Activated T-cell treated with anti-CD3 and anti-CD28 coated beads, Interleukin-2, amount 50 U/mL, for 24 hours (primary cell): ENCODE results near the gene ZNF236.
"Not testable (repeated sequence)": the region's sequence is repeated elsewhere in the genome, so short reads cannot be mapped to it uniquely, and the experiment has no call there.

Experiments used
- DNase-seq: peaks from one replicate; pipeline ENCODE4 v3.0.0-alpha.2; 2020
- H3K27ac Mint-ChIP-seq: 2 replicates; pipeline ENCODE4 v1.8.0; 2020; ENCODE audit warnings: mild to moderate bottlenecking, mixed read lengths
- H3K27me3 Mint-ChIP-seq: 2 replicates; pipeline ENCODE4 v1.8.0; 2020; ENCODE audit warnings: mixed read lengths
- H3K36me3 Mint-ChIP-seq: 2 replicates; pipeline ENCODE4 v1.8.0; 2020; ENCODE audit warnings: low read depth, mixed read lengths
- H3K4me1 Mint-ChIP-seq: 2 replicates; pipeline ENCODE4 v1.8.0; 2020; ENCODE audit warnings: low read depth, mixed read lengths
- H3K4me3 Mint-ChIP-seq: 2 replicates; pipeline ENCODE4 v1.8.0; 2020; ENCODE audit warnings: mild to moderate bottlenecking, moderate library complexity, mixed read lengths
- H3K9me3 Mint-ChIP-seq: 2 replicates; pipeline ENCODE4 v1.8.0; 2020; ENCODE audit warnings: mixed read lengths

The ZNF236 gene

DNA sequence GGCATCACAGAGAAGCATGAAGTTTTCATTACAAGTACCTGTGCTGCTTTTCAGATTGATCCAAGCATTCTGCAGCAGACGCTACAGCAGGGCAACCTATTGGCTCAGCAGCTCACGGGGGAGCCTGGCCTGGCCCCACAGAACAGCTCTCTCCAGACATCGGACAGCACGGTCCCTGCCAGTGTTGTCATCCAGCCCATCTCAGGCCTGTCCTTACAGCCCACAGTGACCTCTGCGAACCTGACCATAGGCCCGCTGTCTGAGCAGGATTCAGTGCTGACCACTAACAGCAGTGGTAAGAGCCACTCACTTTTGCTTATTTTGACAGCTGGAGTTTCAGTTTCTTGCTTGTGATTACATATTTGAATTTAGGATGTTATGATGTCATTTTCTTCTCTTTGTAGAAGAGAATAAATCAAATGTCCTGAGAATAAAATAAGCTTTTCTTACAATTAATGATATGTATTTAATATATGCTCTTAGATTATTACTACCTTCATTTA lies 104.9 kb downstream of the ZNF236 start:
- no peak overlapping the region for H3K27ac Mint-ChIP-seq
- no peaks in the 10 kb centered on the region for H3K27me3 Mint-ChIP-seq
- peaks cover 5% of the 10 kb centered on the region for H3K4me1 Mint-ChIP-seq
- H3K9me3 Mint-ChIP-seq = no peaks in the 10 kb centered on the region
- no peak overlapping the region for H3K4me3 Mint-ChIP-seq
- H3K36me3 Mint-ChIP-seq = peaks cover 90% of the 10 kb centered on the region
- no peak for DNase-seq

DNA sequence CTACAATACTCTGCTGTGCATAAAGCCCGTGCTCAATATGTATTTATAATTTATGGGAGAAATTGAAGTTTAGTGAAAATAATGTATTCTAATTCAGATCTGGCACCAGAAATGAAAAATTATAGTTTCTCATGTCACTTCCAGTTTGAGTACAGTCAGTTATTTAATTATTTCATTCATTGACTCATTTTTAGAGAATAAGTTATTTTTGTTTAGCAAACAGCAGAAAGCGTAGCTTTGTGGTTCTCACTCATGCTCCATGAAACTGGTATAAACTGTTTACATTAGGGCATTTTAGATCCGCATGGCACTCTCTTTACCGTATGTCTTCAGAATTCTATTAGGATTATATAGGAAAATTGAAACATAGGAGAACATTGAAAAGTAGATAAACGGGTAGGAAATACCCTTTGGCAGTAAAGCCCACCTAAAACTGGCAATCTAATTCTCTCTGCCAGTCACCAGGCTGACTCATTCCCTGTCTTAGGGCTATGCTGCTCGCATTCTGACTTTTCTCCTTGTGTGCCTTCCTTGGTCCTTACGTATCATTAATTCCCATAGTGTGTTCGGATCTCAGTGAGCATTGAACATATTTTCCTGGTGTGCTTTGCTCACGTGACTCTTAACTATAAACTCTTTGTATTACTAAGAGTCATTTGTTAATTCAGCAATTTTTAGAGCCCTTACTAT lies 106.0 kb downstream of the ZNF236 start:
- no peaks in the 10 kb centered on the region for H3K9me3 Mint-ChIP-seq
- no peak overlapping the region for H3K27ac Mint-ChIP-seq
- peaks cover 89% of the 10 kb centered on the region for H3K36me3 Mint-ChIP-seq
- no peak for DNase-seq
- no peaks in the 10 kb centered on the region for H3K27me3 Mint-ChIP-seq
- H3K4me3 Mint-ChIP-seq = no peak overlapping the region
- H3K4me1 Mint-ChIP-seq = peaks cover 9% of the 10 kb centered on the region

DNA sequence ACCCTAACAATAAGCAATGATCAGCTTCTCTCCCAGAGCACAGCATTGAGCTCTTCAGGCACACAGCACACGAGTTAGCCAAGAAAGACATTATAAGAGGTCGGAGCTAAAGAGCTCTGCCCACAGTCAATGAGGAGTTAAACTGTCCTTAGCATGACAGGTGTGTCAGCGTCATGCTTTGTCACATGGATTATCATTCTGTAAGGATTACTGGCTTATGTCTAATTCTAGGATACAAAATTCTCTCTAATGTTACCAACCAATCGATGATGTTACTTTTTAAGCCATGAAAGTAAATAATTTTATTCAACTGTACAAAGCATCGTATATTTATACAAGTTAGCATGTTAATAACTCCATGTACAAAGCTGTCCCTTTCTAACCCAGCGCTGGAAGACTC lies 108.8 kb downstream of the ZNF236 start:
- Mint-ChIP-seq H3K4me1 (peaks cover 9% of the 10 kb centered on the region), H3K9me3 (no peaks in the 10 kb centered on the region), H3K27ac (no peak overlapping the region), H3K27me3 (no peaks in the 10 kb centered on the region), H3K36me3 (peaks cover 87% of the 10 kb centered on the region), H3K4me3 (no peak overlapping the region)
- DNase-seq = no peak

DNA sequence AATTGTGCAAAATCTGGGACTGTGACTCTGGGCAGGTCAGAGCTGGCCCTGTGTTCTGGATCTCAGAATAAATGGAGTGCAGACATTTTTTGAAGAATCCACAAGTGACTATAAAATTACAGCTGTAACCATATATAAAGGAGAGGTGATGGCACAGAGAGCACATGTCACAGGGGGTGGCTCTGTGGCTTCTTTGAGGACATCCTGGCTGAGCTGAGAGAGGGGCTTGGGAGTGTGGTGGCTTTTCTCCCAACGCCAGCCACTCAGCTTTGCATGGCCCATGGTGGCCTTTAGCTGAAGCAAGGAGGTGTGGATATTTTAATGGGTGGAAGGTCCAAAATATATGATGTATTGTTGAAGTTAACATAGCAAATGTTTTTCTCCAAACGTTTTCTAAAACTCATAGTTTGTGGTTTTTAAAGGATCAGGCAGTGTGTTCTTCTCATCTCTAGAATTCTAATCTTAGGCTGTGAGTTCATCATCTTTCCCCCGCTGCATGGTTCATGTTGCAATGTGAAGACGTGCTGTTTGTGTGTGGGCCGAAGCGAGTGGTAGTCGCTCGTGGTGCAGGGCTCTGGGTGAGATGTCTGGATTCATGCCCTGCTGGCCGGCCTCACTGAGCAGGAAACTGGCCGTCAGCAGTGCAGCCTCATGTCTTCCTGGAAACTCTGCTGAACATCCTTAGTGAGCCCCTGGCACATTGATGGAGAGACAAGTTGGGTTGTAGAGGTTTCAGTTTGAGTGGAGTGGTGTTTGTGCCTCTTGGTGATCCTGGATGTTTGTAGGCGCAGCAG lies 109.9 kb downstream of the ZNF236 start:
- no peak overlapping the region for H3K4me3 Mint-ChIP-seq
- peak overlapping the region; percentile 45 for H3K27ac Mint-ChIP-seq

DNA sequence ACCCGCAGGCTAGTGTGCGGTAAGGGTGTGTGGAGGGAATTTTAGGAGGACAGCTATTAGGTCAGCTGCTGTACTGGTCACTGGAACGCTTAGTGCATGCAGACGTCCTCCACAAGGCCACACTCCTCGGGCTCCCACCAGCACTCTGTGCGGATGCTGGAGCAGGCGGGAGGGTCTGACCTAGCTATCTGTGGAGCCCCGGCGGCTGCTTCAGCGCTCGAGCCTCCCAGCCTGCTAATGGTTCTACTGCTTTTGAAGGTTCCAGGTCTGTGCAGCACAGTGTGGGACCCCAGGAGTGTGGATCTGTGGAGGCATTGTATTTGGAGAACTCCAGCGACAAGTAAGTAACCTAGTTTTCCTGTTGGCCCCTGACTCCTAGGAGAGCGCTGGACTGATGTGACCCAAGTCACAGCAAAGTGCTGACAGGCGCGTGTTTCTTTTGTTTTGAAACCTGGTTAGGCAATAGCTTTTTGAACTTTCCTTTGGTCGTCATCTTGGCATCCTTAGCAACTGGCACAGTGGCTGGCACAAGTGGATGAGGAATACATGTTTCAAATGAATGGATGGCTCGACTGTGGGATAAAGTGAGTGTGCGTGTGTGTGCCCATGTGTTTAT lies 113.5 kb downstream of the ZNF236 start:
- Mint-ChIP-seq H3K36me3 (peaks cover 85% of the 10 kb centered on the region), H3K9me3 (no peaks in the 10 kb centered on the region), H3K4me1 (peaks cover 5% of the 10 kb centered on the region), H3K27me3 (no peaks in the 10 kb centered on the region), H3K27ac (no peak overlapping the region), H3K4me3 (no peak overlapping the region)
- no peak for DNase-seq

More for the DNA sequence above, 109.9 kb downstream of the ZNF236 start:
- DNase-seq = no peak
- Mint-ChIP-seq H3K4me1 (peaks cover 9% of the 10 kb centered on the region), H3K27me3 (no peaks in the 10 kb centered on the region), H3K36me3 (peaks cover 87% of the 10 kb centered on the region), H3K9me3 (no peaks in the 10 kb centered on the region)

DNA sequence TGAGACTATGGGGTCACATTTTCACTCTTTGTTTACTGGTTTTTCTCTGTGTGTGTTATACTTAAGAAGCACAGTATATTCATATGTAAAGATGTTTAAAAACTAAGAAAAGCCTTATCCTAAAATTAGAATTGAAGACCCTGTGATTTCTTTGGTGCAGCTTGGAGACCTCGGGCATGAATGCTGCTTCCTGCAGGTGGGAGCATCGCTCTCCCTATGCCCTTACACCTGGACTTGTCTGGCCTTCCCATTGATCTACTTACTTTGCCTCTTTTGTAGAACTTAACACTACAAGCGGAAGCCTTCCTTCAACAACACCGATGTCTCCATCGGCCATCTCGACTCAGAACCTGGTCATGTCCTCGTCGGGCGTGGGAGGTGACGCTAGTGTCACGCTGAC lies 114.5 kb downstream of the ZNF236 start:
- peaks cover 5% of the 10 kb centered on the region for H3K4me1 Mint-ChIP-seq
- peaks cover 80% of the 10 kb centered on the region for H3K36me3 Mint-ChIP-seq
- no peak overlapping the region for H3K4me3 Mint-ChIP-seq
- H3K27ac Mint-ChIP-seq = no peak overlapping the region
- no peak for DNase-seq
- no peaks in the 10 kb centered on the region for H3K9me3 Mint-ChIP-seq
- H3K27me3 Mint-ChIP-seq = no peaks in the 10 kb centered on the region

DNA sequence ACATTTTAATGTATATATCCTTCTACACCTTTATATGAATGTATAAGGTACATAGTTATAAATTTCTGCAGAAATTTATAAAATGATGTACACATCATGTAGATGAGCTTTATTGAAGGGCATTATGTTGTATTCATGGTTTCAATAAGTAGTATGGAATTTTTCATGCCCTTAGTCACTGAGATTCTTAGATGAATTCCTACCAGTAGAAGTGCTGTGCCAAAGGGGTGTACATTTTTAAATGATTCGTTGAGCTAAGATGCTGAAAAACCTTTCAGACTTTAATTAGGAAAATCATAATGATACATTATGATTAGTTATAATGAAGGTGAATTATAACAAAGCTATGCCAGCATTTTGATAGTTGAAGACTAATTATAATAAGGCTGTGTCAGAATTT lies 115.2 kb downstream of the ZNF236 start:
- H3K36me3 Mint-ChIP-seq = peaks cover 76% of the 10 kb centered on the region
- DNase-seq = no peak
- no peak overlapping the region for H3K4me3 Mint-ChIP-seq
- no peak overlapping the region for H3K27ac Mint-ChIP-seq
- H3K9me3 Mint-ChIP-seq = no peaks in the 10 kb centered on the region
- peaks cover 2% of the 10 kb centered on the region for H3K4me1 Mint-ChIP-seq
- H3K27me3 Mint-ChIP-seq = no peaks in the 10 kb centered on the region

DNA sequence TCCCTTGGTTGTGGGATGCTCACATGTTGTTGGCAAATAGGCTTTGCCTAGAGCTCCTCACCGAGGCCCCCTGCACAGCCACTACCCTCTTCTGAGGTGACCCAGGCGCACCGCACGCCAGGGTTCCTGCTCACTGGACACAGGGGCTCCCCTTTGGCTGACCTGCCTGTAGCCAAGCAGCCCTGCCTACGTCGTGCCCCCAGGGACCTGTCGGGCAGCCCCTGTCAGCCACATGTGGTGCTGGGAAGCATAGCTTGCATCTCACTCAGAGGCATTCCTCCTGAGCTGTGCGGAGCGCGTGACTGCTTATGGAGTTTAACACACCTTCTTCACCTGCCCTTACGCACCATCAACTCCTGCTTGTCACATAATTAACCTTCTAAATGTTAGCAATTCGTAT lies 116.3 kb downstream of the ZNF236 start:
- Mint-ChIP-seq H3K4me1 (no peaks in the 10 kb centered on the region), H3K27me3 (no peaks in the 10 kb centered on the region), H3K4me3 (no peak overlapping the region), H3K36me3 (peaks cover 75% of the 10 kb centered on the region), H3K9me3 (no peaks in the 10 kb centered on the region), H3K27ac (no peak overlapping the region)
- no peak for DNase-seq

DNA sequence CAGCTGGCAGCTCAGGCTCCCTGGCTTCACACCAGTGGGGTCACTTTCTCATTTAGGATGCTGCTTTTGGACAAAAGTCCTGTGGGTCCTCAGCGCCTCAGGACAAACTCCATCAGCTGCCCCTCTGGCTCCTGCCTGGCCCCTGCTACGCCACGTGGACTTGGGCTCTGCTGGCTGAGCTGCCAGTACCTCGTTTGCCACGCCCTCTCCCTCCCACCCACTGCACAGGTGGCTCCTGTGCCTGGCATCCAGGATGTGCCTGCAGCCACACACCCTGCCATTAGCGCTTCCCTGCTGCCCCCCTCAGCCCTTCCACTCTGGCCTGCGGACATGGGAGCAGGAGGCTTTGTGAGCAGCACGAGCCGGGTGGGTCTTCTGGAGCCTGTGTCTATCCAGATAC lies 118.9 kb downstream of the ZNF236 start:
- Mint-ChIP-seq H3K4me1 (no peaks in the 10 kb centered on the region), H3K27me3 (no peaks in the 10 kb centered on the region), H3K9me3 (no peaks in the 10 kb centered on the region), H3K27ac (no peak overlapping the region), H3K36me3 (peaks cover 73% of the 10 kb centered on the region), H3K4me3 (no peak overlapping the region)
- DNase-seq = no peak

DNA sequence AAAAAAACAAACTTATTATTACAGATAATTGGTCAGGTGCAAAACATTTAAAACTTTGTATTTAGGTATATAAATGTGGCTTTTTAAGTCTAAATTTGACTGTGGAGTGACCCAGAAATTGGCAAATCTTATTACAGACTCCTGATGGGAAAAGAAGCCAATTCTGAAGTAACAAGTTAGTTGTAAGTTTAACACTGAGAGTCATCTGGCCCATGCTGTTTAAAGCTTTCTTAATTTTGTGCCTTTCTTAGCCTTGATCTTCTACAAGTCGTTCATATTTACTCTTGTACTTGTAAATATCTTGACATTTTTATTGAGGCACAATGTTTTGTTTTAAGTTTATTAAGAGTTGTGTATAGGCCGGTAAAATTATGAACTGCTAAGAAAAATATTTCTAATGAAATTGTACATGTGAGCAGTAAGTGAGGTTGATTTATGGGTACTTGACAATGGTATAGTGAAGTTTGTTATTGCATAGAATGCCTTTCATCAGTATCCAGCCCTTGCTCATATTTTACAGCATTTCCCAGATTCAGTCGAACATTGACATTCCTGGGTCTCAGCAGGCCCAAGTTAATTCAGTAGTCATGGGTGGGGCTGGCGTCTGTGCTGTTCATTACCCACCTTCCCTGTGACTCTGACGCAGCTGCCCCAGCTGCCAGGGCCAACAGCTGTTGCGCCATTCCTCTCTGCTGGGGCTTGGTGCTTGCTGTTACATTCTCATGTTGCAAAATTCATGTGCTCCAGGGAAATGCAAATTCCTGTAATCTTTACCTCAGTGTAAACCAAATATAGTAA lies 121.4 kb downstream of the ZNF236 start:
- Mint-ChIP-seq H3K4me3 (no peak overlapping the region), H3K27ac (no peak overlapping the region), H3K9me3 (peaks cover 2% of the 10 kb centered on the region), H3K36me3 (peaks cover 72% of the 10 kb centered on the region), H3K27me3 (no peaks in the 10 kb centered on the region), H3K4me1 (peaks cover 19% of the 10 kb centered on the region)
- DNase-seq = no peak

DNA sequence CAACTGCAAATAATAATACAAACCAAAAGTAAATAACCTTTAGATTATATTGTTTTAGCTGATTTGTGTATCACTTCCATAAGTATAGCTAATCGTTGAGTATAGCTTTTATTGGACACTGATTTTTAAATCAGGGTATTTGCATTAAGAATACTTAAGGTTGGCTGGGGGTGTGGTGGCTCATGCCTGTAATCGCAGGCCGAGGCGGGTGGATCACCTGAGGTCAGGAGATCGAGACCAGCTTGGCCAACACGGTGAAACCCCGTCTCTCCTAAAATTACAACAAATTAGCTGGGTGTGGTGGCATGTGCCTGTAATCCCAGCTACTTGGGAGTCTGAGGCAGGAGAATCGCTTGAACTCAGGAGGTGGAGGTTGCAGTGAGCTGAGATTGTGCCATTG lies 122.0 kb downstream of the ZNF236 start:
- Mint-ChIP-seq H3K36me3 (peaks cover 72% of the 10 kb centered on the region), H3K4me1 (peaks cover 19% of the 10 kb centered on the region)
- not testable (repeated sequence) for H3K27me3 Mint-ChIP-seq, H3K27ac Mint-ChIP-seq, H3K9me3 Mint-ChIP-seq, H3K4me3 Mint-ChIP-seq, DNase-seq

DNA sequence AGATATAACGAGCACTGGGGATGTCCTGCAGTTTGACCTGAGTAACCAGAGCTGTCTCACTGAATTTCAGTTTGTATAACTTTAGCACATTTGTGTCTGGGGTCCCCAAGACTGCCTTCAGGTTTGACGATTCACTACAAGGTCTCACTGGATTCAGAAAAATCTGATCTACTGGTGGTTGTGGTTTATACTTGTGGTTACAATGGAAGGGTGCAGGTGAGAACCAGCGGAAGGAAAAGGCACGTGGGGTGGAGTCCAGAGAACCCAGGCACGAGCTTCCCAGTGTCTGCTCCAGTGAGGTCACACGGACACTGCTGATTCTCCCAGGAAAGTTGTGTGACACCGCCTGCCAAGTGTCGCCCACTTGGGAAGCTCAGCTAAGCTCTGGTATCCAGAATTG lies 126.0 kb downstream of the ZNF236 start:
- H3K4me1 Mint-ChIP-seq = peaks cover 38% of the 10 kb centered on the region
- peaks cover 91% of the 10 kb centered on the region for H3K36me3 Mint-ChIP-seq
- H3K4me3 Mint-ChIP-seq = no peak overlapping the region
- peaks cover 2% of the 10 kb centered on the region for H3K9me3 Mint-ChIP-seq
- no peaks in the 10 kb centered on the region for H3K27me3 Mint-ChIP-seq
- no peak for DNase-seq
- H3K27ac Mint-ChIP-seq = peak overlapping the region; percentile 9

DNA sequence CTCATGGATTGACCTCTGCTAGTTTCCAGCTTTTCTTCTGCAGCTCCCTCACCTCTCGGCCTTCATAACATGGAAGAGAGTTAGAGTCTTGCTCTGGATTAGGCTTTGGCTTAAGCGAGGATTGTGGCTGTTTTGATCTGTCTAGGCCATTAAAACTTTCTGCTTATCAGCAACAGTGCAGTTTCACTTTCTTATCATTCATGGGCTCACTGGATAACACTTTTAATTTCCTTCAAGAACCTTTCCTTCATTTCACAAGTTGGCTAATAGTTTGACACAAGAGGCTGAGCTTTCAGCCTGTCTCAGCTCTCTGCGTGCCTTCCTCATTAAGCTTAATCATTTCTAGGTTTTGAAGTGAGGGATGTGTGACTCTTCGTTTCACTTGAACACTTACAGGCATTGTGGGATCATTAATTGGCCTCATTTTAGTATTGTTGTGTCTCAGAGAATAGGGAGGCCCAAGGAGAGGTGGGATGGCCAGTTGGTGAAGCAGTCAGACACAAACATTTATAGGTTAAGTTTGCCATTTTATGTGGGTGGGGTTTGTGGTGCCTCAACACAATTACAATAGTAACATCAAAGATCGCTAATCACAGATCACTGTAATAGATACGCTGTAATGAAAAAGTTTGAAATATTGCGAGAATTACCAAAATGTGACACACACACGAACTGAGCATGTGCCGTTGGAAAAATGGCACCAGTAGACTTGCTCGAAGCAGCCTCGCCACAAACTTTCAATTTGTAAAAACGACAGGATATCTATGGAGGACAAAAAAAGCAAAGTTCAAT lies 129.3 kb downstream of the ZNF236 start:
- peak overlapping the region; percentile 42 for H3K27ac Mint-ChIP-seq
- H3K4me3 Mint-ChIP-seq = no peak overlapping the region
- H3K9me3 Mint-ChIP-seq = peaks cover under 1% of the 10 kb centered on the region

DNA sequence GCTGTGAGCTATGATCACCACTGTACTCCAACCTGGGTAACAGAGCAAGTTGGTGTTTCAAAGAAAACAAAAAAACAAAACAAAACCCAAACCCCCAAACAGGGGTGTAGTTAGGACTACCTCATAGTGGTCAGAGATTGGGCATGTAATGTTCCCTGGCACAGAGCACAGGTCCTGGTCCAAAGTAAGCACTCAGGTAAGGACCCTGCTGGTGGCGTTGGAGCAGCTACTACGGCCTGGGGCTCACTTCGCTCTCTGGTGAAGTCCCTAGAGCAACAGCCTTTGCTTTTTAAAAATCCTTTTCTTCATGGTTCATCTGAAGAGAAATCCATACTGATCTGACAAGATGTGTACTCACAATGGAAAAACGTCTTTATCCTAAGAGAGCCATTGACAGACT lies 130.4 kb downstream of the ZNF236 start:
- H3K9me3 Mint-ChIP-seq = no peaks in the 10 kb centered on the region

More for the DNA sequence above, 129.3 kb downstream of the ZNF236 start:
- Mint-ChIP-seq H3K36me3 (peaks cover 90% of the 10 kb centered on the region), H3K27me3 (no peaks in the 10 kb centered on the region), H3K4me1 (peaks cover 36% of the 10 kb centered on the region)
- no peak for DNase-seq

More for the DNA sequence above, 130.4 kb downstream of the ZNF236 start:
- DNase-seq = no peak
- Mint-ChIP-seq H3K27ac (peak overlapping the region; percentile 34), H3K4me1 (peaks cover 36% of the 10 kb centered on the region), H3K4me3 (no peak overlapping the region), H3K36me3 (peaks cover 90% of the 10 kb centered on the region), H3K27me3 (no peaks in the 10 kb centered on the region)
